ENCODE data around the gene PREX1.

PREX1 gene

DNA sequence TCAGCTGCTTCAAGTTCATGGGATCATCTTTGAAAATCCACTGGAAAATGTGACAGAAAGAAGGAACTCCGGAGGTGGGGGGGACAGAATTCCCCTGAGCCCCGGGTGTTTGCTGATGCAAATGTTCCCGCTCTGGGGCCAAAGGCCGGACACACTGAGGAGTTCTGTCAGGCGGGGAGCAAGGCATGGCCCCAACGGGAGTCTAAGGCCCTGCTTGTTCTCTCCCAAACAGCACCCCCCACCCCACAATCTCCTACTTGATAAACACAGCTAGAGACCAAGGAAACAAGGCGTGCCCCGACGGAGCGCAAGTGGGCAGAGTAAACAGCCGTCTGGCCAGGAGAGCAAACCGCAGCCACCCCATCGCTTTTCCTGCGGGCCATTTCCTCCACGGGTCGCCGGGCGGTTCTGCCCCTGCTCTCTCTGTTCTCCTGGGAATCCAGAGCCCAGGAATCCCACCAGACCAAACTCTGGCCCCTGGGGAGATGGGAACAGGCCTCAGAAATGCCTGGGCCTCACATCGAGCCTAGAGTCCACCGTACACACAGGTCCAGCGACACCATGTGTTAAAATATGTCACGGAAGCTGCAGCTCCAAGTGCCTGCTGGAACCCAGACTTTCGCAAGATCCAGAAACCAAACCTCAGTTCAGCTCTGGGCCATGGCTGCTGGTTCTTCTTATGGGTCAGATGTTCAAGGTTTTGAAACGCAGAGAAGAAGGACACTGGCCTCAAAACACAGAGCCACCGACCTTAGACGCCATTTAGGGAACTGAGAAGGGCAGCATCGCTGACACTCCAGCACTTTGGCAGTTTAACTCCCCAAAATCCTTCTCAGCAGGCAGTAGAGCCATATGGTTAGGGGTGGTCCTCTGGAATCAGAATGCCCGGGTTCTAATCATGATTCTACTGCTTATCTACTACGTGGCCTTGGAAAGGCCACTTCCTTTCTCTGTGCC, 104.2 kb downstream of the PREX1 start:
- no peaks in the 10 kb centered on the region for H3K27me3 ChIP-seq (ENCODE audit: insufficient read depth, poor library complexity, severe bottlenecking)
- no peaks in the 10 kb centered on the region for H3K4me1 ChIP-seq (ENCODE audit: insufficient read depth, poor library complexity, severe bottlenecking)
- no peaks in the 10 kb centered on the region for H3K36me3 ChIP-seq (ENCODE audit: low read depth)
- no peak for ATAC-seq (ENCODE audit: low read depth)
- no peak overlapping the region for H3K27ac ChIP-seq (ENCODE audit: poor library complexity, severe bottlenecking)
- H3K9me3 ChIP-seq (ENCODE audit: severe bottlenecking), result no peaks in the 10 kb centered on the region
- H3K4me3 ChIP-seq (ENCODE audit: severe bottlenecking), result no peak overlapping the region
- DNase-seq (ENCODE audit: low spot score), result peak; percentile 80
- TF ChIP-seq, protein P1, sequence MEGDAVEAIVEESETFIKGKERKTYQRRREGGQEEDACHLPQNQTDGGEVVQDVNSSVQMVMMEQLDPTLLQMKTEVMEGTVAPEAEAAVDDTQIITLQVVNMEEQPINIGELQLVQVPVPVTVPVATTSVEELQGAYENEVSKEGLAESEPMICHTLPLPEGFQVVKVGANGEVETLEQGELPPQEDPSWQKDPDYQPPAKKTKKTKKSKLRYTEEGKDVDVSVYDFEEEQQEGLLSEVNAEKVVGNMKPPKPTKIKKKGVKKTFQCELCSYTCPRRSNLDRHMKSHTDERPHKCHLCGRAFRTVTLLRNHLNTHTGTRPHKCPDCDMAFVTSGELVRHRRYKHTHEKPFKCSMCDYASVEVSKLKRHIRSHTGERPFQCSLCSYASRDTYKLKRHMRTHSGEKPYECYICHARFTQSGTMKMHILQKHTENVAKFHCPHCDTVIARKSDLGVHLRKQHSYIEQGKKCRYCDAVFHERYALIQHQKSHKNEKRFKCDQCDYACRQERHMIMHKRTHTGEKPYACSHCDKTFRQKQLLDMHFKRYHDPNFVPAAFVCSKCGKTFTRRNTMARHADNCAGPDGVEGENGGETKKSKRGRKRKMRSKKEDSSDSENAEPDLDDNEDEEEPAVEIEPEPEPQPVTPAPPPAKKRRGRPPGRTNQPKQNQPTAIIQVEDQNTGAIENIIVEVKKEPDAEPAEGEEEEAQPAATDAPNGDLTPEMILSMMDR (IDR thresholded peaks at IDR 0.05; ENCODE audit: poor library complexity, severe bottlenecking), result no peak

- ATAC-seq (ENCODE audit: low read depth), result peak; percentile 47
- TF ChIP-seq, protein P1 (IDR thresholded peaks at IDR 0.05; ENCODE audit: poor library complexity, severe bottlenecking), result no peak
- no peaks in the 10 kb centered on the region for H3K27me3 ChIP-seq (ENCODE audit: insufficient read depth, poor library complexity, severe bottlenecking)
- H3K4me1 ChIP-seq (ENCODE audit: insufficient read depth, poor library complexity, severe bottlenecking), result no peaks in the 10 kb centered on the region
- H3K36me3 ChIP-seq (ENCODE audit: low read depth), result no peaks in the 10 kb centered on the region
- peak; percentile 73 for DNase-seq (ENCODE audit: low spot score)
- H3K27ac ChIP-seq (ENCODE audit: poor library complexity, severe bottlenecking), result no peak overlapping the region
- no peak overlapping the region for H3K4me3 ChIP-seq (ENCODE audit: severe bottlenecking)
- H3K9me3 ChIP-seq (ENCODE audit: severe bottlenecking), result no peaks in the 10 kb centered on the region
Measured at GRCh38 chr20:48722737-48723191, 105.0 kb downstream of the PREX1 start.

- Histone ChIP-seq H3K36me3 (ENCODE audit: low read depth) (no peaks in the 10 kb centered on the region), H3K27me3 (ENCODE audit: insufficient read depth, poor library complexity, severe bottlenecking) (no peaks in the 10 kb centered on the region), H3K9me3 (ENCODE audit: severe bottlenecking) (no peaks in the 10 kb centered on the region), H3K4me1 (ENCODE audit: insufficient read depth, poor library complexity, severe bottlenecking) (no peaks in the 10 kb centered on the region), H3K27ac (ENCODE audit: poor library complexity, severe bottlenecking) (no peak overlapping the region), H3K4me3 (ENCODE audit: severe bottlenecking) (no peak overlapping the region)
- no peak for ATAC-seq (ENCODE audit: low read depth)
- no peak for DNase-seq (ENCODE audit: low spot score)
- TF ChIP-seq, protein P1 (IDR thresholded peaks at IDR 0.05; ENCODE audit: poor library complexity, severe bottlenecking), result no peak
Measured at GRCh38 chr20:48722002-48722731, 105.6 kb downstream of the PREX1 start.

- DNase-seq (ENCODE audit: low spot score), result peak; percentile 71
- H3K4me1 ChIP-seq (ENCODE audit: insufficient read depth, poor library complexity, severe bottlenecking), result no peaks in the 10 kb centered on the region
- no peaks in the 10 kb centered on the region for H3K27me3 ChIP-seq (ENCODE audit: insufficient read depth, poor library complexity, severe bottlenecking)
- no peaks in the 10 kb centered on the region for H3K9me3 ChIP-seq (ENCODE audit: severe bottlenecking)
- no peak overlapping the region for H3K27ac ChIP-seq (ENCODE audit: poor library complexity, severe bottlenecking)
- H3K36me3 ChIP-seq (ENCODE audit: low read depth), result no peaks in the 10 kb centered on the region
- H3K4me3 ChIP-seq (ENCODE audit: severe bottlenecking), result no peak overlapping the region
- ATAC-seq (ENCODE audit: low read depth), result no peak
- TF ChIP-seq, protein P1 (IDR thresholded peaks at IDR 0.05; ENCODE audit: poor library complexity, severe bottlenecking), result no peak
Measured at GRCh38 chr20:48721324-48722001, 106.3 kb downstream of the PREX1 start.
